Dedifferentiated amniotic fluid mesenchymal stem cell (primary cell): Measurements from ENCODE around the gene SCAI.
A peak's percentile ranks its signal among the peaks of the same experiment; 100 is the strongest.
"Not testable (repeated sequence)": the region's sequence is repeated elsewhere in the genome, so short reads cannot be mapped to it uniquely, and the experiment has no call there.

ENCODE experiments used
- DNase-seq: peaks from one replicate; pipeline ENCODE4 v3.0.0-alpha.2; 2016; ENCODE audit errors: extremely low spot score

SCAI gene

DNA sequence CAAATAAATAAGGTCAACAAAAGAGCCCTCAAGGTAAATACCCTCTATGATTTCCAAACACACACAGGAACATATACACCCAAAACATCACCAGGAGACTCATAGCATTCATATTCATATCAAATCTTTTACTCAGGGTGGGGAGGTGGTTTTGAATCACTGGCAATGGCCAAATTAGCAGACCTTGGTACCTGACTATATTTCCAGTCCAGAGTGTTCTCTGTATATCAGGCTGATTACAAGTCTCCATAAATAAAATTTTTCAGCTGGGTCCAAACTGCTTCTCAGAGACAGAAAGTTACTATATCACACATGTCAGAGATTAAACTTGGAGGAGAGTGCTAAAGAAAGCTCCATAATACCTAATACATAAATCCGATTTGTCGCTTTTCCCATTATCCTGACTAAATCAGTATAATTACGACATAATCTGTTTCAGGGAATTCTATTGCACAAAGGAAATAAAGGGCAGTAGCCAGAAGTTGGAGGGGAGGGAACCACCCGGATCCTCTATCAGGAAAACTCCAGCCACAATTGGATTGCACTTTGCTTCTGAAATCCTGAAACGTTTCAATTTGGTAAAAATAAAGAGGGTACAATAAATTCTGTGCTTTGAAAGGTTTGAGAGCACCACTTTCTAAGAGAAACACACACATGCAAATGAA, 195.5 kb downstream of the SCAI start:
- DNase-seq = no peak

DNA sequence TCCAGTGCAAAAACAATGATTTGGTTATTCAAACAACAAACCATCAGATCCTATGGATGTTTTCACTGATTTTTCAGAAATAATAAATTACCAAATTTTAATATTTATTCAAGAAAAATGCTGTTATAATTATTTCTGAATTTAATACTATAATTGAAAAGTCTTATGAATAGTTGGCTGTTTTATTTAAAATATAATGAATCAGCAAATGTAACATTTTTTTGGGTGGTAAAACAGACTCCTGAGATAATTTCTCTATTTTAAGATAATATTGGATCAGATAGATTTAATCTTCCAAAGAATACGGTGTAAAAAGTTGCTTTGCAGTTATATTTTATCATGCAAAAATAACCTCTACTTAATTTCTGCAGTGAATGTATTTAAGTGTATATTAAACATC, 197.2 kb downstream of the SCAI start:
- no peak for DNase-seq

DNA sequence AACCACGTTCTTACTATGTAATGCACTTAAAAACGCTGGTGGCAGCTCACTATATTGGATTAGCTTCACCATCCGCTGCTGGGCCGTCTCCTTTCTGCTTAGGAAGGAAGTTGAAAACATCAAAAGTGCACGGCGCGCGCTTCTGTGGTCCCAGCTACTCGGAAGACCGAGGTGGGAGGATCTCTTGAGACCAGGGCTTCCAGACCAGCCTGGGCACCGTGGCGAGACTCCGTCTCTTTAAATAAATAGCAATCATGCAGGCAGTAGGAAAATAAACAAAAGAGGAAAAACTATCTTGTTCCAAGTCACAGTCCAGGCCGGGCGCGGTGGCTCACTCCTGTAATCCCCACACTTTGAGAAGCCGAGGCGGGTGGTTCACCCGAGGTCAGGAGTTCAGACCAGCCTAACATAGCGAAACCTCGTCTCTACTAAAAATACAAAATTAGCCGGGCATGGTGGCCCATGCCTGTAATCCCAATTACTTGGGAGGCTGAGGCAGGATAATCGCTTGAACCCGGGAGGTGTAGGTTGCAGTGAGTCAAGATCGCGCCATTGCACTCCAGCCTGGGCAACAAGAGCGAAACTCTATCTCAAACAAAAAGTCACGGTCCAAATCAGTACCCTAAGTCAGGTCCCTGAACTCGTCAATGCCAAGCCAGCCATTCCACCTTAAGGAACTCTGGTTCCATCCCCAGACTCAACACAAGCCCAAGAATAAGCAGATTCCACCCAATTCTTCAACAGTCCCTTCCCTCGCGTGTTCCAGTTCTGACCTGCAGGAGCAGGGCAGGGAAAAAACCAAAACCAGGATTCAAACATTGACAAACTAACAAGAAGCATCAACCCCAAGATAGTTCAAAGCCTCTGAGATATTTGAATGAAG, 201.4 kb downstream of the SCAI start:
- DNase-seq = peak; percentile 26

DNA sequence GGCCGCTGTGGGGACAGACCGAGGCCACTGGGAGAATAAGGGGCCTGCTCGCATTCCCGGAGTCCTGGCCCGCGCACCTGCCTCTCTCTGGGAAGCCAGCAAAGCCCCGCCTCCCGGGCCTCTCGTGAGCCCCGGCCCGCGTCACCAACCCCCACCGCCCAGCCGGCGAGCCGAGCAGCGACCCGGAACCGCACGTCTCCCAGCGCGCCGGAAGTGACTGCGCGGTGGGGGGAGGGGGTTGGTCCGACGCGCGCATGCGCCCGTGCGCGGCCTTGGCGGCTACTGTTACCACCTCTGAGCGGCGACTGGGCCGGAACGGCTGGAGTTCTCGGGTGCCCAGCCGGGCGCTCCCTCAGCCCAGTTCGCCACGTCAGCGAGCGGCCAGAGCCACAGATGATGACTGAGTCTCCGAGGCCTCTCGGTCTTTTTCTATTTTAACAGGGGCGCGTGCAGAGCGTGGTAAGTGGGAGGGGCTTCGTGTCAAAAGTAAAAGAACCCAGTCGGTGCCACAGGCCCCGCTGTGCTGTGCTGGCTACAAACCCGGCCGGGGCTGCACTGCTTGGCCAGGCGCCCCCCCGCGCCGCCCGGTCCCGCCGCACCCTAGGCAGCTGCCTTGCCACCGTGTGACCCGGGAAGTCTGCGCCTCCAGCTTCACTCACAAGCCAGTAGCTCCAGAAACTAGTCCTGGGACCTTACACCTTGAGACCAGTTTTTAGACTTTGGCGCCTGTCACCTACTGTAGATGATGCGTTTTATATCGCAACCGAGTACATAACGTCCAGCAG, 202.2 kb downstream of the SCAI start, which contains the start of gene GOLGA1:
Gene GOLGA1, minus strand, starts transcription at position 190 of the 785 bp plus-strand sequence. CDS start 2,372 bp downstream, outside the sequence.
- peak; percentile 85 for DNase-seq

DNA sequence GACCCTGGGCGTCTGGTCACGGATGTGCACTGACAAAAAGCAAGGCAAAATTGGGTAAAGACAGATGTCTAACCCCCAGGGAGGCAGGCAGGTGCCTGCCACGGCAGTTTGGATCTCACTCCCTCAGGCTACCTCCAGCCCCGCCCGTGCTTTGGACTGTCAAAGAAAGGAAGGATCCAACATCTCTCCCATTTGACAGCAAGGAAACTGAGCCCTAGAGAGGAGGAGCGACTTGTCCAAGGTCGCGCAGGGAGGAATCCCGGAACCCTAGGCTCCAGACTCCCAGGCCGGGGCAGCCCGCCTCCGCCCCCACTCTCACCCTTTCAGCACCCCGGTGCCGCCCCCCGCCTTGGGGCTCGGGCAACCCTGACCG, 202.8 kb downstream of the SCAI start:
- DNase-seq = no peak

DNA sequence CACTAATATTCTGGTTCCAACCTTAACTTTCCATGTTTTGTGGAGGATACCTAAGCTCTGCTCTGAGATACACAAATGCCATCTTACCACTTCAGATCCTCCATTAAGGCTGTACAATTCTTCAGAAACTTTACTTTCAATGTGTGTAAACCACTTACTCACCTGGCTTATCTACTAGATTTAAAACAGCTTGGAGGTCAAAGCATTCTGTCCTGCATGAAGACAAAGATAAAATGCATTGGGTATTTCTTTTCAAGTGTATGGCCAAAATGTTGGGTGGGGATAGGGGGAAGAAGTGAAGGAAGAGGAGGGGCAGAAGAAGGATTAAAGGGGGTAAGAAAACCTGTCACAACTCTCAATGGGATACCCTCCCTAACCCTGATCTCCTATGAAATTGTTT, 203.4 kb downstream of the SCAI start:
- DNase-seq = no peak

DNA sequence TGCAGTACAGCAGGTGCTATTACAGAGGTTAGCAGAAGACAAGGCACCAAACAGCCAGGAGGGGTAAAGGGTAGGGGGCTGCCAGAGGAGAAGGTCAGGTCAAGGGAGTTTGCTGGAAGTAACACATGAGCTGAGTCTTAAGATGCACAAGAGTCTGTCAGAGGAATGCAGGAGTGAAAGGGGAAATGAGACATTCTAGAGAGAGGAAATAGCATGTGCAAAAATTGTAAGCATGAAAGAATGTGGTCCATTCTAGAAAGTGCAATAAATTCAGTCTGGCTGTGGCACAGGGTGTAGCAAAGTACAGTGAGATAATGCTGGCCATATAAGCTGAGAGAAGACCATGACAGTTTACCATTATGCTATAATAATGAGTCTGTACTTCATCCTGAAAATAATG, 209.0 kb downstream of the SCAI start:
- DNase-seq = no peak

DNA sequence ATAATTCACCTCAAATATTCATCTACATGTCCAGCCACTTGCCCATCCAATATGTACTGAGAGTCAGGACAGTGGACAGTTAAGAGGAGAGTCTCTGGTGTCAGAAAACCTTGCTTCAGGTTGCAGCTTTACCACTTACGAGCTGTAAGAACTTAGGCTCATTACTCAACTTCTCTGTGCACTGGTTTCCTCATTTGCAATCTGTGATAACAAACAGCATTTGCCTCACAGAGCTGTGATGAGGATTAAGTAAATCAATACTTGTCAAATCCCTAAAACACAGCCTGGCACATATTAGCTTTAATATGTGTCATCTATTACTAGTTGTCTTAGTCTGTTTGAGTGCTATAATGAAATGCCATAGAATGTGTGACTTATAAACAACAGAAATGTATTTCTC, 211.0 kb downstream of the SCAI start:
- no peak for DNase-seq

DNA sequence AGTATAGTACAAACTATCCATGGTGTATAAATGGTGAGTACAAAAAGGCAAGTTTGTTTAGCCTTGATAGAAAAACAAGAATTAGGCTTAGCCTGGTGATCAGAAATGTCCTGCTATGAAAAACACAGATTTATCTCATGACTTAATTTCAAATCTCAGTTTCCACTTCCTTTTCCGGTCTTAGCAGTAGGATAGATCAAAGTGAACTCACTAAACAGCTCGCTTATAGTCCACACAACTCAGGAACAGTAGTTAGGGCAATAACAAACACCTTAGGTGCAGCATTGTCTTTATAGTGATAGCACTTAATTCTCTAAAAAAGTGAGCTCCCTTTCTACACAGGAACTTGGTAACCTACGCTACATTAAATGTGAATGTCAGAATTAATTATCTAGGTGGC, 213.9 kb downstream of the SCAI start:
- no peak for DNase-seq

DNA sequence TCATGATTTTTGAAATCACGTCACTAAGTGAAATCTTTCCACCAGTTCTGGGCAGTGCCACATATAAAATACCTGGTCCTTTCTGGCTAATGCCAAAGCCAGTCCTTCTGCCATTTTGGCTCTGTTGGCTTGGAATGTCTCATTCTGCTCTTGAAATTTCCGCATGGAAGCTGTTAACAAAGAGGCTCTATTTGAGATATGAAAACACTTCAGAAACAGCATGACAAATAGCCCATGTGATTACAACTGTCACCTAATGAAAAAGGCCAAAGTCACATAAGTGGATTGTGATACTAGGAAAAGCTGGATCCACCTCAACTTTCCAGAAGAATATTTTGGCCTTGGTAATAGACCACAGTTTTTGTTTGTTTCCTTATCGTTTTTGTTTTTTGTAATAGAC, 215.2 kb downstream of the SCAI start:
- no peak for DNase-seq

DNA sequence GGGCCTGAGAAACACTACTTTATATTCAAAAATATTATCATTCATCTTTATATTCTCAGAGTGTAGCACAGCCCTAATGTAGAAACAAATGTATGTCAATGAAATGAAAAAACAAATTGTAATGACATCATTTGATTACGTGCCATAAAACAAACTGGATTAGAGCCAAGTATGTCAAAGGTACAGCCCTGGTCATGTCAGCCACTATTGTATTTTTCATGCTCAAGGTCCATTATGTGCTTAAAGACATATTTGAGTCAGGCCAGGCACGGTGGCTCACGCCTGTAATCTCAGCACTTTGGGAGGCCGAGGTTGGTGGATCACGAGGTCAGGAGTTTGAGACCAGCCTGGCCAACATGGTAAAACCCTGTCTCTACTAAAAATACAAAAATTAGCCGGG, 222.9 kb downstream of the SCAI start:
- not testable (repeated sequence) for DNase-seq

DNA sequence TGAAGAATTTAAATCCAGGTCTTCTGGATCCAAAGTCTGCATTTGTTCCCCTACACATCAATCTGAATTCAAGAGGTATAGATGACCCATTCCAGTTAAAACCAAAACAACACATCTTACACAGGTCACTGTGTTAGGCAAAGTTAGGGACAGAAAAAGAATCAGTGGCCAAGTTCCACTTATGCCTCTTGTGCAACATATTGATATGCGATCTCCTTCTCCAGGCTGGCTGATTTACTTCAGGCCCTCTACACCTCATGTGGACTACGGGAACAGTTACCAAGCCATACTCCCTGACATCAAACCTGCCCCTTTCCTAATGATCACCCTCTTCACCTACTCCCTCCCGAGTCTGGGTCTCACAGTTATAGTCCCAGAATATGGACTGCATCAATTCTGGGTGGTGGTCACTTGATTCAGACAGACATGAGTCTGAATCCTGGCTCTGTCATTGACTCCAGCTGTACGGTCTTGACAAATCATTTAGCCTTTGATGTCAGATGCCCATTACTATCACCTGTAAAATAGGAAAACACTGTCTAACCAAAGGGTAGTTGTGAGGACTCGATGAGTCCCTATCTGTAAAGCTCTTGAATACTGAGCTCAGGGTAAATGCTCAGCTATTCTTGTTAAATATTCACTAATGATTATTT, 228.4 kb downstream of the SCAI start:
- DNase-seq = no peak

DNA sequence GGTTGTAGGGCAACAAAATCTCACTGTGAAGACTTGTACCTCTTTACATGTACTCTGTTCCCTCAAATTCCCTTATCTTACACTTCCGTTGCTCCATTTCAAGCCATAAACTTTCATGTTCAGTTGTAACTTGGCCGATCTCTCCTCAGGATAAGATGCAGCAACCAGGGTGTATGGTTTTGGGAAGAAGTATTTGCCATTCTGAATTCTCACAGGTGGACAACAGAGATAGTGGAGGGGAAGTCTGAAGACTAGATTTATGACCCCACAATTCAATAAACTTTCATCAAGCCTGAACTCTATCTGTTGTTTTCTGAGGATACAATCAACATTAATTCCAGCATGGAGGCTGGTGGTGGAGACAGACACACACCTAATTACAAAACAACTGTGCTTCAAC, 229.9 kb downstream of the SCAI start:
- DNase-seq = no peak

DNA sequence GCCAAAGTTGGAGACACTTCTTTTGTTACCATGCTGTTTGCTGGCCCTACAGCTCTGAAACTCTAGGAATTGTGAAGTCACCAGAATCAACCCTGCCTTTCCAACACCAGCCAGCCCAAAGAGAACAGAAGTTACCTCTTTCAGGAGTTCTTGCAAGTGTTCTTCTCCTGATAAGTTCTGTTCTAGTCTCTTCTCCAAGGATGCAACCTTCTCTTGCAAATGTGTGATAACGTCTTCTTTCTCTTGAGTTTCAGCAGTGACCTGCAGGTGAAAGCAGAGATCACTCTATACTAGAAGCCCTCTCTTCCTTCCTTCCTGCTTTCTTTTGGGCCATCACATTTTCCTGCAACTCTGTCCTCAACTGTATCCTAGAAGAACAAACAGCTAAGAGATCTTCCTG, 231.6 kb downstream of the SCAI start:
- DNase-seq = no peak

DNA sequence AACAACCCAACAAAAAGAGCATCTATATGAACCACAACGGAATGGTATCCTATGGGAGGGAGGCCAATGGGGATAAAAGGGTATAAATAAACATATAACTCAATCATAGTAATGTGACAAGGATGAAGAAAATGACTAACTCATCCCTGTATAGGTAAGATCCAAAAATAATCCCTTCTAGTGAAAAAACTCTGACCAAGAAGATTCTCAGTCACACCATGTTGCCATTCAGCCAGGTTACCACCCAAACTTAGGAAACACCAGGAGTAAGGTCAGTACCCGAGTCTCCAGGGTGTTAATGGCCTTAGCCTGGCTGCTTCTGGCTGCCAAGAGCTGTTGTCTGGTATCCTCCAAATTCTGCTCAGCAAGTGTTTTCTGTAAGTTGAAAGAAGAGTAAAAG, 235.2 kb downstream of the SCAI start:
- no peak for DNase-seq

DNA sequence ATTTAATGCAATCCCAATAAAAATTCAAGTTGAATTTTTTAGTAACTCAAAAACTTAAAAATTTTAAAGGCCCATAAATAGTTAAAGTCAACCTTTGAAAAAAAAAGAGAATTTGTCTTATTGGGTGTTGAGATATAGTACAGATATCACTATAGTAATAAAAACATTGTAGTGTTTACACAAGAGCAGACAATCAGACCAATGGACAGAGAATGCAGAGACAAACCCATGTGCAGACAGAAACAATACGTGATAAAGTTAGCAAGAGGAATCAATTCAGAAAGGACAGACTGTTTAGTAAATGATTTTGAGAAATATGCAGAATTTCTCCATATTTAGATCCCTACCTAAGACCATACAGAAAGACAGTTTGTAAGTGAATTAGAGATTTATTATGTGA, 236.4 kb downstream of the SCAI start:
- DNase-seq = no peak

DNA sequence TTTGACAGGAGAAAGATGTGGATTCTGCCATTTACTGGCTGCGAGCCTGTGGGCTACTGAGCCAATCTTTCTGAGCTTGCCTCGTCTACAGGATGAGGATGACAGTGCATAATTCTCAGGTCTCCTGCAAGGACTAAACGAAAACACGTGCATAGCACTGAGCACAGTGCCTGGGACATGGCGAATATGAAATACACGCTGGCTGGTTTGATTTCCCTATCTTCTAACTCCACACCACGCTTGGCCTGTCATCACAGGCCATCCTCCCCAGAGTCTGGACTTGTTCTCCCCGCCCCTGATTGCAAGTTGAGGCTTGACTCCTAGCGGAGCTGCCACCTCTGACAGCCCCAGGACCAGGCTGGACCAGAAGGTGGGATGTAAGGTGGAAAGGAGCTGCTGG, 243.5 kb downstream of the SCAI start:
- no peak for DNase-seq

DNA sequence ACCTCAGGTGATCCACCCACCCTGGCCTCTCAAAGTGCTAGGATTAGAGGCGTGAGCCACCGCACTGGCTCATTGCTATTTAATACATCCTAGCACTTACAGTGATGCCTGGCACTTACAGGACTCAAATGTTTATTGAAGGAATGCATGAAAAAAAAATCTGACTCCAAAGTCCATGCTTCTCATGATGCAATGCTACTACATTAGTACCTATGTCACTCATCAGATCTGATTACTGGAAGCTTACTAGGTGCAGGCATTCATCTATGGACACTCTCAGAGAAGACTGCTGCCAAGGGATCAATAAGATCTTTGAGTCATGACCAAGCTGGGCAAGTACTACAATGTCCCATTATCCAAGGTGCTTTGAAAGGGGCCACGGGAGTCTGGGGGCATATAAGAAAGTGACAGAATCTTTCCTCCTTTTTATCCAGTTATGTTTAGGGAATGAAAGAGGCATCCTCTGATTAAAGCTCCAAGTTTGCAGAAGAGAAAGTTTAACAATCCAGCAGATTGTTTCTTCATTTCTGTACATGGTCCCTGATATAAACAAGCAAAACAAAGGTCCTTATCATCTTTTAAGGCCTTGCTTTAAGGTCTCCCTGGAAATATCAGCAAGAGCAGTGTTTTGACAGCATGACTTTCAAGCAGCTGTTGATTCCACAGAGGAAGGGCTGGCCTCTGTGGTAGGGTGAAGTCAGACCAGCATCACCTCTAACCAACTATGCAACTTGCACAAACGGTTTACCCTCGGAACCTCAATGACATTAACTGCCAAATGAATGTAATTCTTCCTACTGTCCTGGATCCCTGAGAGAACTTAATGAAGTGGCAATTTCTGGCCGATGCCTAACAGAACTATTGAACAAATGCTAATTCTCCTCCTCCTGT, 245.5 kb downstream of the SCAI start:
- no peak for DNase-seq

DNA sequence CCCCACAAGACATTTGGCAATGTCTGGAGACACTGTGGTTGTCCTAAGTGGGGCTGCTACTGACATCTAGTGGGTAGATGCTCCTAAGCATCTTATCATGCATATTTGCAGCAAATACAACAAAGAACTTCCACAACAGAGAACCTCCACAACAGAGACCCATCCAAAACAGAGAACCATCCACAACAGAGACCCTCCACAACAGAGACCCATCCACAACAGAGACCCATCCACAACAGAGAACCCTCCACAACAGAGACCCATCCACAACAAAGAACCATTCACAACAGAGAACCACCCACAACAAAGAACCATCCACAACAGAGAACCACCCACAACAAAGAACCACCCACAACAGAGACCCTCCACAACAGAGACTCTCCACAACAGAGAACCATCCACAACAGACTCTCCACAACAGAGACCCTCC, 248.6 kb downstream of the SCAI start:
- DNase-seq = no peak

DNA sequence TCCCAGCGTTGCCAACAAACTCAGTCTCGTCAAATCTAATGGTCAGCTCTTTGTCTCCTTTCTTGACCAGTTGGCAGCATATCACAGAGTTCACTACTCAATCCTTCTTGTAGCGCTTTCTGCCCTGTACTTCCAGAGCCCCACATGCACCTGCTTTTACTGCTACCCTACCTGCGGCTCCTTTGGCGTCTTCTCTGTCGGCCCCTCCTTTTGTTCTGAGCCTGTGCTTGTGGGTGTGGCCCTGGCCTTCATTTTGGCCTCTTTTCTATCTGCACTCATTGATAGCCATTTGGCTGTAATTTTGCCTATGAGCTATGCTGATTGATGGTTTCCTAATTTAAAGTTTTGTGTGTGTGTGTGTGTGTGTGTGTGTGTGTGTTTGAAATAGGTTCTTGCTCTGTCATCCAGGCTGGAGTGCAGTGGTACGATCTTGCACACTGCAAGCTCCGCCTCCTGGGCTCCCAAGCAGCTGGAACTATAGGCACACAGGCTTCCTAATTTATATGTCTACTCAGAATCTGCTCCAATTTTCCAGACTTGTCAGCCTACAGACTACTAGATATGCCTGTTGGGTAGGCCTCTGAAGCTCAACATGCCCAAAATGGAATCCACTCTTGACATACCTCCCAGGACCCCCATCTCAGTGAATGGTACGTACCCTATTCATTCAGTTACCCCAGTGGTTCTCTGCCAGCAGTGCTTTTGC, 249.1 kb downstream of the SCAI start:
- DNase-seq = no peak
